HTR-8/SVneo (cell line): ENCODE results near the gene KRT34.
"Not testable (repeated sequence)": the region's sequence is repeated elsewhere in the genome, so short reads cannot be mapped to it uniquely, and the experiment has no call there.

Source experiments
- DNase-seq: peaks from one replicate; pipeline ENCODE4 v3.0.0; 2011; ENCODE audit warnings: low spot score, mixed read lengths; ENCODE audit not compliant: insufficient read length
- FAIRE-seq: peaks from 2 replicates; lab custom pipeline; 2011; peaks lifted over from hg19 to GRCh38; lab: Jason Lieb, UNC

Gene KRT34

DNA sequence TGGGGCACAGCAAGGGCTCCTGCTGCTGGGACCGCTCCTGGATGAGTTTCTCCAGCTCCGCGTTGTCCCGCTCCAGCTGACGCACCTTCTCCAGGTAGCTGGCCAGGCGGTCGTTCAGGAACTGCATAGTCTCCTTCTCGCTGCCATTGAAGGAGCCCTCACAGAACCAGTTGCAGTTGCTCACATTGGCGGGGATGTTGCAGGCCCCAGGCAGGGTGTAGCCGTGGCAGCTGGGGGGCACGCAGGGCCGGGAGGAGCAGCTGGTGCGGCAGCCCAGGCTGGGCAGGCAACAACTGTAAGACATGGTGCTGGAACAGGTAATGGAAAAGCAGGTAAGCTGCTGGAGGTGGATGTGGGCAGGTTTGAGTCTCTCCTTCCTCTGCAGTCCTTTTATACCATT, at the start of gene KRT34:
Gene KRT34, minus strand, starts transcription at position 364 of the 400 bp plus-strand sequence. Its CDS starts 60 bp downstream, at position 304.
- not testable (repeated sequence) for DNase-seq
- FAIRE-seq, result peak; percentile 16

DNA sequence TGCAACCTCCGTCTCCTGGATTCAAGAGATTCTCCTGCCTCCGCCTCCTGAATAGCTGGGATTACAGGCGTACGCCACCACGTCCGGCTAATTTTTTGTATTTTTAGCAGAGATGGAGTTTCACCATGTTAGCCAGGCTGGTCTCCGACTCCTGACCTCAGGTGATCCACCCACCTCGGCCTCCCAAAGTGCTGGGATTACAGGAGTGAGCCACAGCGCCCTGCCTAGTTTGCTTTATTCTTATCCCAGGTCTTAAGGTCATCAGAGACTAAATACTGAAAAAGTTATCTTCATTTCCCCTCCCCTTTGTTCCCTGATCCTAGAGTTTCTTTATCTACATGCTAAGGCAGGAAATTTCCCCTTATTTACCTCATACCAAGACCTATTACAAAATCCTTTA, 48.3 kb upstream of the KRT34 start:
- FAIRE-seq, DNase-seq: not testable (repeated sequence)

DNA sequence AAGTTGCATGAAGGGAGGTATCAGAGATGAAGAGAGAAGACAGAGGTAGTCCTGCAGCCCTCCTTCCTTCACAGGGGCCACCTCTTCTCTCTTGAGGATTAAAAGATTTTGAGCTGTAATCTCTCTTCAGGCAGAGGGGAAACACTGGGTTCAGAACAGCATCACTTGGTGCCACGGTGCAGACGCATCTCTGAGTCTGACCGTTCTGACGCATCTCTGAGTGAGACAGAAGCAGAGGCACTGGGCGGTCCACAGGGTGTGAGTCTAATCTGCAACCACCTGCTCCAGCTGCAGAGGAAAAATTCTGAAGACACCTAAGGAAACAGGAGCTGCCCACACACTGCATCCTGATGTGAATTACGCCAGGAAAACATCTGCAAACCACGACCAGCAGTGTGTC, 47.6 kb upstream of the KRT34 start:
- FAIRE-seq (peak; percentile 63), DNase-seq (no peak)

DNA sequence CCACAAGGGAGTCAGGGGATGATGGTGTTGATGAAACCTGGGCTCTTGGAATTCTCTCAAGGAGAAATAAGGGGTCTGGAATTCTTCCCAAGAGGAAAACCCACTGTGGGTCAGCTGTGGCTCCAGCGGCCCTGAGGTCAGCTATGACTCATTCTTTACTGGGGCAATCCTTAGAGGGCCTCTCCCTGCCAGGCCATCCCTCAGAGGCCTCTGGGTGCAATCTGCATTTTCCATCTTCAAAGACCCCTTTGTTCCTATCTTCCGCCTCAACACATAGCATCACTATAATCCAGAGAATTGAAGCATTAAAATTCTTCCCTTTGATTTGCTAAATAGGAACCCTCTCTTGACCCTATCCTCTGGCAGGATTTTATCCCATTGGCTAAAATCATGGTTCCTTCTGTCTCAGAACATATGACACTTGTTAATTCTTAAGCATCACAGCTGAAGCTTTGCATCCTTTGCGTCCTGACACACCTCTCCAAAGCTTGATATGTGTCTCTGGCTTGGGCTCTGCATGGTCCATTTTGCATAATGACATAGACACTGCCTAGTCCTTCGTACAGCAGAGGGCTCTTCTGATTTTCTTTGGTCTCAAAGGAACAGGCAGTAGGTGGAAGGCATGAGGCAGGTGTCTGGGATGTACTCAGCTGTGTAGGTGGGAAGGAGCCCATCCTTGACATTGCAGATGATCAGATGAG, 46.6 kb upstream of the KRT34 start:
- FAIRE-seq, result no peak

DNA sequence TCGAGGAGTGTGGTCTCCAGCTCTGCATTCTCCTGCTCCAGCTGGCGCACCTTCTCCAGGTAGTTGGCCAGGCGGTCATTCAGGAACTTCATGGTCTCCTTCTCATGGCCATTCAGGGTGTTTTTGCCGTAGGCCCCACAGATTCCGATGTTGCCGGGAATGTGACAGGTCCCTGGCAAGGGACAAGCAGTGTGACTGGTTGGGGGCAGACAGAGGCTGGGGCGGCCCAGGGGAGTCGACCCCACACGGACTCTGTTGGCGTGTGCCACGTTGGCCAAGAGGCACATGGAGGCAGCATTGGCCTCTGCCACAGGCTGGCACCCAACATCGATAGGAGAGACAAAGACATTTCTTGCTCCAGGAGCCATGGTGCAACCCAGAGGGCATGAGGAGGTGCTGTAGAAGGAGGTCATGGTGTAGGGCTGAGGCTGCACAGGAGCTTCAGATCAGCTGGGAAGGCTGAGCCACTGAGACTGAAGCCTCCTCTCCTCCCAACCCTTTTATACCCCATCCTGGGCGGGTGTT, 42.1 kb upstream of the KRT34 start, which contains the start of gene KRT37:
Gene KRT37, minus strand, starts transcription at position 475 of the 525 bp plus-strand sequence. Its CDS starts 62 bp downstream, at position 413.
- FAIRE-seq, result peak; percentile 69

More for the DNA sequence above, 46.6 kb upstream of the KRT34 start:
- no peak for DNase-seq

DNA sequence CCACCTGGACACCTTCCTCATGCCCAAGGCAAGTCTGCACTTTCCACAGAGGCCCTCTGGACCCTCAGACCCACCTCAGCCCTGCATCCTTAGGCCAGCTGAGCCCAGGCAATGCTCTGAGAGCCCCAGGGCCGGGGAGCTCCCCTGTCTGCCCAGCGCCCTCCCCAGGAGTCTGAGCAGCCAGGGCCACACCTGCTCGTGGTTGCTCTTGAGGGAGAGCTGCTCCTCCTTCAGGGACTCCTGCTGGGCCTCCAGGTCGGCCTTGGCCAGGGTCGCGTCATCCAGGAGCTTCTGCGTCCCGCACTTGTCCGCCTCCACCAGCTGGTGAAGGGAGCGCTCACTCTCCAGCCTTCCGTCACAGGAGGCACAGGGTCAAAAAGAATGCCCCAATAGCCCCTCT, 40.5 kb upstream of the KRT34 start:
- not testable (repeated sequence) for FAIRE-seq, DNase-seq

More for the DNA sequence above, 42.1 kb upstream of the KRT34 start, which contains the start of gene KRT37:
- no peak for DNase-seq

DNA sequence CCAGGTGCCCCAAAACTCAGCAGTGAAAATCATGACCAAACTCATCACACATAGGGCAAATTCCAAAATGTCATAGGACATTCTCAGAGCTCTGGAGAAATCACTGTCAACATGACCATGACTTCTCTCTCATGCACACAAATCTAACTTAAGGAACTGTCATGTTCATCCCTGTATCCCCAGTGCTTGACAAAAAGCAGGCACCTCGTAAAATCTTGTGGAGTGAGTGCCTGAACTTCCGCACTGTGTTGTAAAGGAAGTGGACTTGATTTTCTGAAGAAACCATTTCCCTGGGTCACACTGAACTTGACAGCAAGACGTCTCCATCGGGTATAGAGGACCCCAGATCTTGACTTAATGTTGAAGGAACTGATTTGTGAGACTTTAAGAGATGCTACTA, 39.5 kb upstream of the KRT34 start:
- no peak for FAIRE-seq
- DNase-seq, result no peak

DNA sequence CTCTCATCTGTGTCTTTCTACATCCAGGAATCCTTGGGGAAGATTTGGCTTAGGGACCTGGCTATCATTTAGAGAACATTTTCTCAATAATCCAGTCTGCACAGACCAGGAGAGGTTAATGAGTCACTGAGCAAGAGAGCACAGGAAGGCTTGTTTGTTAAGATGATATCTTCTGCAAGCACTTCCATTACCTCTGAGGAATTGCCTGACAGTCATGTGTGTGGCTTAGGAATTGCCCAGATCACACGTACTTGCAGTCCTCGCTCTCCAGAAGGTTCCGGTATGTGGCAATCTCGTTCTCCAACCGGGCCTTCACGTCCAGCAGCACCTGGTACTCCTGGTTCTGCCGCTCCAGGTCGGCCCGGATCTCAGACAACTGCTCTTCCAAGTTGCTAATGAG, 39.0 kb upstream of the KRT34 start:
- DNase-seq, result peak; percentile 65
- FAIRE-seq, result peak; percentile 72

DNA sequence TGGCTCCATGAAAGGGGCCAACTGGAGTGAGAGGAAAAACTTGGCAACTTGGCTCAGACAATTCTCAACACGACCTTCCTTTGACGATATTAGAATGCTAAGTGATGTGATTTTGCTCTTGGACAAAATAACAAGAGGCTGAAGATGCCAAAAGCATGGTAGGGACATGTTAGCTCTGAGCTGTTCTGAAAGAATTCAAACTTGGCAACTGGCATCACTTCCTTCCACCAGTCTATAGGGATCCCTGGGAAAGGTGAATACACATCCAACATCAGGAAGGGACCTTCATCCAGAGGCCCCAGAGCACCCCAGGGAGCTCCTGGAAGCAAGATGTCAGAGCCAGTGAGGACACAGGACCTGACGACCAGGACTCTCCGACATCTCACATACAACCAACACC, 38.0 kb upstream of the KRT34 start:
- no peak for DNase-seq
- no peak for FAIRE-seq

DNA sequence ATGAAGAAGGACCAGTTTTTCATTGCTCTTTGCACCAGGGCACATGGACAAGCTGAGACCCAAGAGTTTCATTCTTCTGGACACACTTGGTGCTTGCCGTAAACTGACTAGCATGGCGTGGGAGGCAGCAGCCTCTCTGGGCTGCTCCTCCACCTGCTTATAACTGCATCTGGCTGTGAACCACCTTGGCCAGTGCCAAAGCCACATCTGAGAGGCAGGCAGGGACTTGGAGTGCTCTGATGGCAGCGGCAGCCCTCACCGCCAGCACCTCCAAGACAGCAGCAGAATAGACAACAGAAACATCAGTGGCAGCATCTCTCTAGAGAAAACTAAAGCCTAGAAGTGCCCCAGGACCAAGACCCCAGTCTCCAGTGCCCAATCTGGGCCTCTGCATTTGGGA, 37.6 kb upstream of the KRT34 start:
- FAIRE-seq, result no peak
- no peak for DNase-seq

DNA sequence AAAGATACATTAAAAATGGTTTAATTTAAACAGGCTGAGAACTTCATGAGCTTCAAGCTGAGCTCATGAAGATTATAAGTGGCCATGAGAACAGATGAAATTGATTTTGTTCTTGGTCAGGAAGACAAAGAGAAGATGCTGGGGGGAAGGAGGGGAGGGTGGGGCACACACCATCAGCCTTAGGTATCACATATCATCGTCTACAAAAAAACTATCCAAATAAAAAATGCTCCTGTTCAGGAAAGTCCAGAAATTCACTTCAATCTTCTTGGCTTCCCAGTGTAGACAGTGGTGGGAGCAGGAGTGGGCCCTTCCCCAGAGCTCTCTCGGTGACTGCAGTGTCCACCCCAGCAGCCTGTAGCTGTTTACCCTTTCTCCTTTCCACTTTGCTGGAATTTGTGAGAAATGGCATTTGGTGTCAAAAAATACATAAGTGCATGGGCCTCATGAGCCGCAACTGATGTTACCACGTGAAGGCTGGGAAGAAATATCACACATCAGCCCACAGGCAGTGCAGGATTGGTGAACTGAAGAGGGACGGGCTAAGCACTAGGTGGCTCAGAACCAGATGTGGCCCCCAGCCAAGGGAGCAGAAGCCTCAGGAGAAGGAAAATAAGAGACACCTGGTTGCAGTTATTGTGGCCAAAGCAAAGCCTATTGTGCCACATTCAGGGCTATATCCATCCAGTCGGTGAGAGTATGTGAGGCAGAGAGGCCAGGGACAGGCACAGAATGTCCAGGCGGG, 36.2 kb upstream of the KRT34 start:
- no peak for DNase-seq

DNA sequence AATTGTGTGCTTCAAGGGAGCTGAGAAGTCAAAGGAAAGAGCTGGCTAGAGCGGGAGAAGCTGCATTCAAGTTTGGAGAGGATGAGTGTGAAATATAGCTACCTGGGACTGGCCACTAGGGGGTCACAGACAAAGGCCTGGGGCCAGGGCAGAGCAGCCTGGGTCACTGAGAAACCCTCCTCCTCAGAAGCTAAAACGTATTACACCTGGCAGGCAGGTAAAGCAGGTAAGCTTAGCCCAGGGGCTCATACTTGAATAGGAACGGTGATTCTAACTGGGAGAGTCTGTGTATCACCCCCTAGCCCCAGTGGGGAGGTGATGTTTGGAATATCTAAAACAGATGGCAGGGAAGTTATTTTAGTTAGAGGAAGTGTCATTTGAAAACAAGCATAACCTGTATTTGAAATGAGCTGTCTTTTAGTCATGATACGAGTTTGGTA, 35.5 kb upstream of the KRT34 start:
- FAIRE-seq, result peak; percentile 42
- DNase-seq, result no peak

More for the DNA sequence above, 36.2 kb upstream of the KRT34 start:
- no peak for FAIRE-seq

DNA sequence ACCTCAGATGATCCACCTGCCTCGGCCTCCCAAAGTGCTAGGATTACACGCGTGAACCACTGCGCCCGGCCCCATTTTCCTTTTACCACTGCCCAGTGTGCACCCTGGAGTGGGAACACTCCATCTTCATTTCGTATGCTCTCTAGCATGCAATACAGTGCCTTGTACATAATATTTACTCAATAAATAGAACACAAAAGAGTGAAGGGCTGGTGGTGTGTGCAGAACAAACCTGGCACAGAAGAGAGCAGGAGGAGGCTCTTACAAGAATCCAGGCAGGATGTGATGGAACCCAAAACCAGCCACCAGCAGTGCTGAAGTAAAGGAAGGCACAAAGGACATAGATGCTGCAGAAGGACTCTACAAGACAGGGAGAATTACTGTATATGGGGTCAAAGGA, 35.0 kb upstream of the KRT34 start:
- FAIRE-seq (no peak), DNase-seq (no peak)

DNA sequence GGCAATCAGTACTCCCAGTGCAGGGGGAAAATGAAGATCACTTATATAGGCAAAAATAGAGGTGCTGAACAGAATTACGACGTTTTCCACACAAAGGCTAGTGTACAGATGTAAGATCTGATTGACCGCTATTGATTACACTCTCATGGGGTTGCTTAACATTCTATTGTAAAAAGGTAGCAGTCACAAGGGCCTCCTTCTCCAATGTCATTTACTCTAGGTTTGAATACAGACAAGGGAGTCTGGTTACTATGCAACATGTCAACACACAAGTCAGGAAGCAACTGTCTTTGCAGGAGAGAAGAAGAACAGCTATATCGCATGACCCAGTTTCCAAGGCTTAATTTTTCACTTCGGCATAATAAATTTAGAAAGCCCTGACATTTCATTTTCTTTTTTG, 34.4 kb upstream of the KRT34 start:
- DNase-seq, result no peak
- no peak for FAIRE-seq

DNA sequence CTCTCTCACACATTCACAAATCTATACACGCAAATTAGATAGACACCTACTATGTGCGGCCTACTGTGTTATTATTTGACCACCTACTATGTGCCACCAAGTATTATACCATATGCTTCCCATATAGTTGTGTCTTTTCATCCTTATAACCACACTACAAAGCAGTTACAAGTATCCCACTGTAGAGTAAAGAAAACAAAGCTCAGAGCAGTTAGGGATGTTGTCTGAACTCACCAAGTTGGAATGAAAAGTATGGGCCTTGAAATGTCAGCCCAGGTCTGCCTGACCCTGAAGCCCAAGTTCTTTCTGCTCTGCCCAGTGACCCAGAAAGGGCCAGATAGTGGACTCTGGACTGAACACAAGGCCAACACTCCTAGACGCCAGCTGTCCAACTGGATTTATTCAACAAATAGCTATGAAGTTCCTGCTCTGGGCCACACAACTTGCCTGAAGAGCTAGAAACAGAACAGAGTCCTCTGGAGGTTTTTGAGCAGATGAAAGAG, 33.8 kb upstream of the KRT34 start:
- FAIRE-seq (peak; percentile 55), DNase-seq (no peak)

DNA sequence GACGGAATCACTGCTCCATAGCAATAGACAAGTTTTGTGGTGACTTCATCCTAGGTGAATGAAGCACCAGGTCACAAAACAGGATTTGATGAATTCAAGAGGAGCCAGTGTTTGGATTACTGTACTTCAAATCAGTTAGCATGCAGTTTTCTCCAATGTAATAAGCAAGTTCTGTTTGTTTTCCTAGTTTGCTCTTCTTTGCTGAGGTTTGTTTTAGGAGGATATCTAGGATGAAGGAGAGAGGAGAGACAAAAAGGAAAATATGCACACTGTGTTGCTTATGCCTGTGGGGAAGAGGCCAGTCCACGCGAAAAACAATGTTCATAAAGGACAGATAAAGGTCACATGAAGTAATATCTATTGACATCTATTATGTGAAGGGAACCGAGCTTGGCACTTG, 33.3 kb upstream of the KRT34 start:
- DNase-seq, result no peak
- no peak for FAIRE-seq

DNA sequence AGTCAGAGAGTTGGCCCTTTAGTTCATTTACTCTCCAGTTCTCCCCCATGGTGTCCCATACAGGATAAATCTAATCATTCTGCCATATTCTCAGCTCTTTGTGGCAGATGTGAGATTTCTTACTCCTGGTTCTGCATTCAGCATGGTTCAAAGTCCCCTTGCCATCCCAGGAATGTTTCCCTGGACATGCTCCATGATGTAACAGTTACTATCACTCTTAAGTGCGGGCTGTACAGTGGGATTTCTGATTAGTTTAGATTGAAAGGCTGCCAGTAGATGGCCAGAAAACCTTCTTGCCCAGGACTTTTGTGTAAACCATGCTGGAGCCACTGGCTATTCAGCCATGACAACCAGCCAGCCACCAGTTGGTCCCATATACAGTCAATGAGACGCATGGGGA, 31.9 kb upstream of the KRT34 start:
- no peak for FAIRE-seq
- DNase-seq, result no peak

DNA sequence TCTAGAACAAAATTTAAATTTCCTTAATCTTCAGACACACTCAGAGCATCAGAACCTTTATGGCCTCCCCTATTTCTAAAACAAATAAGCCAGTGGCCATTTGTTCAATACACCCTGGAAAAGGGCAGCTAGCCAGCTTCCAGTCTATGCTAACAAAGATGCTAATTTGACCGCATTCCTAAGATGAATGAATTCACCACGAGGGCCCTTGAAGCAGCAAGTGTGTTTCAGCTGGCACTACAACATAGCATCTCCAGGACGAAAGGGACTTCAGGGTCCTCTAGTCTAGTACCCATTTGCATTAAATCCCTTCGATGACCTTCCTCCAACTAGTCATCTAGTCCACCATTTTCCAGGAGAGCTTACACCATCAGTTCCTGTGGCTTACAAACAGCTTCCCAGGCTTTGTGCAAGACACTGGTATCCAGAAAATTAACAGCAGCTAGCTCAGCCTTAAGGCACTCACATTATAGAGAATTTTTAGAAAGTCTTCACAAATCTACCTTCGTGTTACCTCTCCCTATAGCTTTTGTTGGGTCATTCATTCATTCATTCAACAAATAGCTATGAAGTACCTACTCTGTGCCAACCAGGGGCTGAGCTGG, 31.3 kb upstream of the KRT34 start:
- FAIRE-seq, result peak; percentile 40

DNA sequence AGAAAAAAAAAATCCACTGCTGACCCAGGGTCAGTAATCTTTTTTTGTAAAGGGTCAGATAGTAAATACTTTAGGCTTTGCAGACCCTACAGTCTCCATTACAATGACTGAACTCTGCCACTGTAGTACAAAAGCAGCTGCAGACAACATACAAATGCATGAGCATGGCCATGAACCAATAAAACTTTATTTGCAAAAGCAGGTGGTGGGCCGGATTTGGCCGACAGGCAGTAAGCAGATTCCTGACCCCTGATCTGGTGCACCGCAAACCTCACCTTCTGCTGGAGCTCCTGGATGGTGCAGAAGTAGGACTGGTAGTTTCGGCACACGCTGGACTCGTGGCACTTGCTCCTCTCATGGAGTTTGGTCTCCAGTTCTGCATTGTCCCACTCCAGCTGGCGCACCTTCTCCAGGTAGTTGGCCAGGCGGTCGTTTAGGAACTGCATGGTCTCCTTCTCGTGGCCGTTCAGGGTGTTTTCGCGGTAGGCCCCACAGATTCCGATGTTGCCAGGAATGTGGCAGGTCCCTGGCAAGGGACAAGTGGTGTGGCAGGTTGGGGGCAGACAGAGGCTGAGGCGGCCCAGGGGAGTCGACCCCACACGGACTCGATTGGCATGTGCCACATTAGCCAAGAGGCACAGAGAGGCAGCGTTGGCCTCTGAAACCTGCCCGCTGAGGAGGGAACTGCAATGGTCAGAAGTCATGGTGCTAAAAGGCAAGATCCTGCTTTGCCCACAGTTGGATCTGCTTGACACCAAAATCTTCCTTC, 29.1 kb upstream of the KRT34 start:
- FAIRE-seq, result peak; percentile 36
- DNase-seq, result no peak

More for the DNA sequence above, 31.3 kb upstream of the KRT34 start:
- no peak for DNase-seq

DNA sequence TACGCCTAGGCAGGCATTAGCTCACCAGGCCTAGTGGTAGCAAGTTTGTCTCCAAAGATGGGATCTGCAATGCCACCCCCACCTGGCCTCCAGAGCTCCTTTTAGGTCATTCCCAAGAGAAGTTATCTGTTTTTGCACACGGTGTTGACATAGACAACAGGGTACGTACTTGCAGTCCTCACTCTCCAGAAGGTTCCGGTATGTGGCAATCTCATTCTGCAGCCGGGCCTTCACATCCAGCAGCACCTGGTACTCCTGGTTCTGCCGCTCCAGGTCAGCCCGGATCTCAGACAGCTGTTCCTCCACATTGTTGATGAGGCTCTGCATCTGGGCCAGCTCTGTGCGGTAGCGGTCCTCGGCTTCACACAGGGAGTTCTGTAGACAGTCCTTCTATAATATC, 25.1 kb upstream of the KRT34 start:
- FAIRE-seq (no peak), DNase-seq (no peak)
